Fibroblast of skin of abdomen (primary cell): Measurements from ENCODE around the gene VAMP5. TPM values are rescaled to one million over a fixed set of nuclear protein-coding genes. Genes with fewer than 3 reads are reported as not detected.
"Not testable (repeated sequence)": the region's sequence is repeated elsewhere in the genome, so short reads cannot be mapped to it uniquely, and the experiment has no call there.

Experiments
- DNase-seq: peaks from one replicate; pipeline ENCODE4 v3.0.0-alpha.2; 2013
- polyA plus RNA-seq, 2 experiments: library from polyadenylated mRNA; unstranded; fragments of 120-200 nt; gene quantifications; one replicate each; pipeline ENCODE4 v1.2.1, GENCODE V29; 2013; ENCODE audit not compliant: insufficient read length in 2 of 2

VAMP5 gene
- 53.2 TPM for polyA plus RNA-seq (2013, experiment 1 of 2; ENCODE audit: insufficient read length)
- 54.7 TPM for polyA plus RNA-seq (2013, experiment 2 of 2; ENCODE audit: insufficient read length)

- DNase-seq, result peak; percentile 12
Measured at GRCh38 chr2:85584354-85584856, at the start of gene VAMP5. VAMP5 (plus strand) TSS chr2:85584431; CDS start chr2:85584491, 60 bp downstream.

- DNase-seq, result no peak
Measured at GRCh38 chr2:85534881-85535280, 49.4 kb upstream of the VAMP5 start.

GRCh38 chr2:85536479-85536878 is 47.8 kb upstream of the VAMP5 start:
- peak; percentile 83 for DNase-seq

GRCh38 chr2:85537600-85538506 is 46.4 kb upstream of the VAMP5 start:
- DNase-seq, result peak; percentile 21

GRCh38 chr2:85538507-85539360 is 45.5 kb upstream of the VAMP5 start, which contains the start of gene MAT2A:
MAT2A (plus strand) TSS chr2:85539168; CDS start chr2:85539288, 120 bp downstream.
- peak; percentile 93 for DNase-seq

GRCh38 chr2:85539361-85540132 is 44.7 kb upstream of the VAMP5 start:
- peak; percentile 70 for DNase-seq

GRCh38 chr2:85540133-85540648 is 44.0 kb upstream of the VAMP5 start:
- DNase-seq, result no peak

- no peak for DNase-seq
Measured at GRCh38 chr2:85541262-85541661, 43.0 kb upstream of the VAMP5 start.

- no peak for DNase-seq
Measured at GRCh38 chr2:85541753-85542457, 42.3 kb upstream of the VAMP5 start.

- no peak for DNase-seq
Measured at GRCh38 chr2:85542777-85543176, 41.5 kb upstream of the VAMP5 start.

GRCh38 chr2:85544254-85544691 is 40.0 kb upstream of the VAMP5 start:
- DNase-seq, result not testable (repeated sequence)

GRCh38 chr2:85544915-85545779 is 39.1 kb upstream of the VAMP5 start:
- DNase-seq, result not testable (repeated sequence)

- DNase-seq, result no peak
Measured at GRCh38 chr2:85545780-85546240, 38.4 kb upstream of the VAMP5 start.

- no peak for DNase-seq
Measured at GRCh38 chr2:85547089-85547858, 37.0 kb upstream of the VAMP5 start.

GRCh38 chr2:85547859-85548607 is 36.2 kb upstream of the VAMP5 start:
- no peak for DNase-seq

GRCh38 chr2:85548608-85548900 is 35.7 kb upstream of the VAMP5 start:
- no peak for DNase-seq

- DNase-seq, result no peak
Measured at GRCh38 chr2:85549095-85549494, 35.1 kb upstream of the VAMP5 start.

- peak; percentile 95 for DNase-seq
Measured at GRCh38 chr2:85549826-85550225, 34.4 kb upstream of the VAMP5 start.

GRCh38 chr2:85550486-85550885 is 33.7 kb upstream of the VAMP5 start:
- no peak for DNase-seq
